DMS153 treated with DMSO at 0.1 percent for 48 hours (cell line): Measurements from ENCODE around the gene PHTF2.
"Not testable (repeated sequence)": the region's sequence is repeated elsewhere in the genome, so short reads cannot be mapped to it uniquely, and the experiment has no call there.

Source experiments
- DNase-seq: peaks from one replicate; lab custom pipeline; 2025; ENCODE audit not compliant: unreplicated experiment; lab: John Stamatoyannopoulos, UW

PHTF2 gene

DNA sequence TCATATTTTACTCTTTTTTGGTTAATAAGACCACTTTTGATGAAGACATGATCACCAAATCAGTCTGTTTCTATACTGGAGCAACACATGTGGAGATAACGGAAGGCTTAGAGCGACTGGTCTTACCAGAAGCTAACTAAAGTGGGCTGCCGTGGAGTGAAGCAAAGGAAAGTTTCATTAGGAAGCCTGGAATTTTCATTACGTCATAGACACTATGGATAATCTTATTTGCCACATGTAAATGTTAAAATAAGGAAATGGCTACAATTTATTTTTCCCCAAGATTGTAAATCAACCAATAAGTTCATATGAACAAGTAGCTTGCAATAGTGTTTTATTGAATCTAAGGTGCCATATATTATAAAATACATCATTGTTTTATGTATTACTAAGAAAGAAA, 185.4 kb downstream of the PHTF2 start:
- DNase-seq = no peak

GRCh38 chr7:77985232-77985973, 186.8 kb downstream of the PHTF2 start:
- no peak for DNase-seq

DNA sequence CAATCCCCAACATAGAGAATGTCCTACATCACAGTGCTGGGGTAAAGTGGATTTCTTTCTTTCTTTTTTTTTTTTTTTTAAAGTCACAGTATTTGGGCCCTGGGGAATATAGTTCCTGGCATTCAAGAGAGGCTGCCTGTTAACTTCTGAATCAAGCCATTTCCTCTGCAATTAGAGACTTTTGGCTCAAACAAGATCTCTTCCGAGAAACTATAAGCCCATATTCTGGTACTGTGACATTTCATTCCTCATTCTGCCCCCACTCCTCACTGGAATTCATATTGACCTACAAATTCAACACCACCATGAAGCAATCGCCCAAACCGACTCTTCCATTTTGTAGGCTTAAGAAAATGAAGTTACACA, 187.4 kb downstream of the PHTF2 start:
- no peak for DNase-seq

GRCh38 chr7:77989981-77990566, 191.5 kb downstream of the PHTF2 start:
- no peak for DNase-seq

- no peak for DNase-seq
These were observed 193.1 kb downstream of the PHTF2 start for GRCh38 chr7:77991656-77992055.

DNA sequence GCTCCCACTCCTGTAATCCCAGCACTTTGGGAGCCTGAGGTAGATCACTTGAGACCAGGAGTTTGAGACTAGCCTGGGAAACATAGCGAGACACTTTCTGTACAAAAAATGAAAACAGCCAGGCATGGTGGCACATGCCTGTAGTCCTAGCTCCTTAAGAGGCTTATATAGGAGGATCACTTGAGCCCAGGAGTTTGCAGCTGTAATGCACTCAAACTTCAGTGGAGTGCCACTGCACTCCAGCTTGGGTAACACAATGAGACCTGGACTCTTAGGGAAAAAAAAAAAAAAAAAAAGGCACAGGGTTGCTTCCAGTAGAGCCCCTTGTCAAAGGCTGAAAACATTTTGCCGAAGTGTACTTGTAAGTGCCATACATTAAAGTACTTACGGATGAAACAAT, 195.3 kb downstream of the PHTF2 start:
- DNase-seq = no peak

DNA sequence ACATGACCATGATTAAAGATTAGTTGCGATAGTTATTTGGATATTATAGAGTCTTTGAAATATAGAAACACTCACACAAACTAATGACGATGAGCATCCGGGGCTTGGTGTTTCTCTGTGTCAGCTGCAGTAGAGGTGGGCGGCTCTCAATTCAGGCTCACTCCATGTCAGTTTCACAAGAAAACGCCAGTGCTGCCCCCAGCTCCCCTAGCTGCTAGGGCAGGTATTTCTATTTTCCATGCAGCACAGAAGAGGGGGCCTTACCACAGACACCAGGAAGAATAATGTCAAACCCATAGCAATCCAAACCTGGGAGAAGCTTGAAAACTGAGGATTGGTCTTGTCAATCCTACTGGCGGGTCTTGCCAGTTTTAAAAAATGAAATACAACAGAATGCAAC, 197.1 kb downstream of the PHTF2 start:
- DNase-seq = no peak

DNA sequence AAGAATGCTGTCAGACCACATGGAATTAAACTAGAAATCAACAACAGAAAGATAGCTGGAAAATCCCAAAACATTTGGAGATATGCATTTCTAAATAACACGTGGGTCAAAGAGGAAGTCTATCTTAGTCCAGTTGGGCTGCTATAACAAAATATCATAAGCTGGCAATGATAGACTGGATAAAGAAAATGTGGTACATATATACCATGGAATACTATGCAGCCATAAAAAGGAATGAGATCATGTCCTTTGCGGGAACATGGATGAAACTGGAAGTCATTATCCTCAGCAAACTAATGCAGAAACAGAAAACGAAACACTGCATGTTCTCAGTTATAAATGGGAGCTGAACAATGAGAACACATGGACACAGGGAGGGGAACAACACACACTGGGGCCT, 200.6 kb downstream of the PHTF2 start:
- not testable (repeated sequence) for DNase-seq

DNA sequence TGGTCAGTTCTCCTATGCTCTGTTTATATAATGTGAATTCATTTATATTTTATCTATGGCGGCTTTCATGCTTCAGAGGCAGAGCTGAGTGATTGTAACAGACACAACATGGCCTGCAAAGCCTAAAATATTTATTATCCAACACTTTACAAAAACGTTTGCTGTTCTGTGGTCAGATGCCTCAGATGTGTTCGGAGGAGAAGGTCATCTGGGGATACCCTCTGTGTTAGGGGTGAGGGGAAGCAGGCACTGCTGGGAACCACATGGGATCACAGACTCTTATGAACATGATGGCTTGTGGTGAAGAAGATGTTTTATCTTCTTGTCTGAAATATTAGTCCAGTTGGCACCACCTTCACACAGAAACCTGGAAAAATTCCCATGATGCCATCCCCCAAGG, 203.4 kb downstream of the PHTF2 start:
- DNase-seq = no peak

DNA sequence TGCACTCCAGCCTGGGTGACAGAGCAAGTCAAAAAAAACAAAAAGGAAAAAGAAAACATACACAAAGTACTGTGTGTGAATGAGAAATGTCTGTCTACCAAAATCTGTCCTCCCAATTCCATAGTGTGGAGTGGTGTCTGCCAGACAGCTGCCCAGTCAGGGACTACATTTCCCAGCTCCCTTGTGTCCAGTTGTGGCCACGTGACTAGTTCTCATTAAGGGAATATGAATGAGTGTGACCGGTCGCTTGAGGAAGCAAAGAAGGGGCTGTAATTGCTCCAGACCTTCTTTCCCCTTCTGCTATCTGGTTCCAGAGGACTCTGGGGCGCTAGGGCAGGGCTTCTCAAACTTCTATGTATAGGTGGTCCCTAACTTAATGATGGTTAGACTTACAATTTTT, 204.1 kb downstream of the PHTF2 start:
- DNase-seq = no peak

- no peak for DNase-seq
These were observed 207.6 kb downstream of the PHTF2 start for GRCh38 chr7:78006063-78006755.
